K562 (cell line): Measurements from ENCODE around the gene PCID2.

ENCODE experiments used
- BRCA1 ChIP-seq, 2 experiments: fragments of 450-650 bp in 1 of 2; sonication (generic) in 1 of 2; formaldehyde crosslinking in 1 of 2; IDR thresholded peaks; 2 replicates each; pipeline versions ENCODE4 v1.5.0 to v1.6.1; 2017 to 2020; ENCODE audit warnings: mild to moderate bottlenecking in 1 of 2, missing genetic modification reagents in 1 of 2
- ZNF174 ChIP-seq: fragments of 250-450 bp; sonication (Bioruptor Pico); IDR thresholded peaks from 2 replicates; pipeline ENCODE4 v1.4.0; 2020; ENCODE audit warnings: mild to moderate bottlenecking

DNA sequence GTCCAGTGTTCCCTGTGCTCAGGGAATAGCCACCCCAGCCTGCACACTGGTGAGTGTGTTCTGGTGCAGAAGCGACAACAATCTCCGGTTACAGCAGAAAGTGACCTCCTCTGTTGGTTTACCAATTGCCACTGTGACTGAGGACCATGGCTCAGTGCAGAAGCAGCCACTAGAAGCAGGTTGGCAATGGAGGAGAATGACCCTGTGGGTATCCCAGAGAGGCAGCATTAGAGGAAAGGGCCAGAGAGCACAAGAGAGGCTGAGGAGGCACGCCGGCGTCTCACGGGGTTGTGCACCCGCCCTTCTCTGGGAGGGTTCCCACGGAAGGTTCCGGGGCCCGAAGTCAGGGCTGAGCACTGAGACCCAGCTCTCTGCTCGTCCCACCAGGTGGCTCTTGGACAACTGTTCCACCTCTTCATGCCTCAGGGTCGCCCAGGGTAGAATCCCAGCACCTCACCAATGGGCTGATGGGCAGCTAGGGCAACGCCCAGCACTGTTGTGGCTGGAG is 36.0 kb downstream of the PCID2 start:
- TF ChIP-seq BRCA1 (IDR thresholded peaks at IDR 0.05) (no peak), BRCA1 (CRISPR knock-in tag; IDR thresholded peaks at IDR 0.05) (no peak), ZNF174 (CRISPR knock-in tag) (no peak)
